Measurements from ENCODE around the gene HPSE.

Gene HPSE

GRCh38 chr4:83334425-83335241 lies at the start of gene HPSE:
HPSE (minus strand) TSS chr4:83334848; CDS start chr4:83334782, 66 bp downstream.
- DNase-seq (ENCODE audit: low read depth, low spot score), result peak; percentile 45

GRCh38 chr4:83382850-83383249 lies 48.2 kb upstream of the HPSE start:
- DNase-seq (ENCODE audit: low read depth, low spot score), result no peak

GRCh38 chr4:83381173-83381572 lies 46.5 kb upstream of the HPSE start:
- no peak for DNase-seq (ENCODE audit: low read depth, low spot score)

- no peak for DNase-seq (ENCODE audit: low read depth, low spot score)
These were observed 43.8 kb upstream of the HPSE start for GRCh38 chr4:83378419-83378818.

- DNase-seq (ENCODE audit: low read depth, low spot score), result no peak
These were observed 38.3 kb upstream of the HPSE start for GRCh38 chr4:83372931-83373330.

GRCh38 chr4:83371936-83372335 lies 37.3 kb upstream of the HPSE start:
- no peak for DNase-seq (ENCODE audit: low read depth, low spot score)

GRCh38 chr4:83371235-83371634 lies 36.6 kb upstream of the HPSE start:
- DNase-seq (ENCODE audit: low read depth, low spot score), result no peak

GRCh38 chr4:83370640-83370906 lies 35.9 kb upstream of the HPSE start:
- DNase-seq (ENCODE audit: low read depth, low spot score), result no peak

GRCh38 chr4:83369831-83370639 lies 35.4 kb upstream of the HPSE start:
- DNase-seq (ENCODE audit: low read depth, low spot score), result no peak

GRCh38 chr4:83364312-83364711 lies 29.7 kb upstream of the HPSE start:
- no peak for DNase-seq (ENCODE audit: low read depth, low spot score)

GRCh38 chr4:83362492-83363329 lies 28.1 kb upstream of the HPSE start:
- no peak for DNase-seq (ENCODE audit: low read depth, low spot score)

- peak; percentile 71 for DNase-seq (ENCODE audit: low read depth, low spot score)
These were observed 26.9 kb upstream of the HPSE start for GRCh38 chr4:83361416-83362103.

- no peak for DNase-seq (ENCODE audit: low read depth, low spot score)
These were observed 25.4 kb upstream of the HPSE start for GRCh38 chr4:83360018-83360417.

GRCh38 chr4:83358410-83358809 lies 23.8 kb upstream of the HPSE start:
- no peak for DNase-seq (ENCODE audit: low read depth, low spot score)

- DNase-seq (ENCODE audit: low read depth, low spot score), result no peak
These were observed 22.4 kb upstream of the HPSE start for GRCh38 chr4:83356899-83357661.

- no peak for DNase-seq (ENCODE audit: low read depth, low spot score)
These were observed 18.9 kb upstream of the HPSE start for GRCh38 chr4:83353516-83353915.

GRCh38 chr4:83348074-83348473 lies 13.4 kb upstream of the HPSE start:
- no peak for DNase-seq (ENCODE audit: low read depth, low spot score)

- no peak for DNase-seq (ENCODE audit: low read depth, low spot score)
These were observed 7.8 kb upstream of the HPSE start for GRCh38 chr4:83342476-83342875.

GRCh38 chr4:83340692-83341343 lies 6.2 kb upstream of the HPSE start:
- DNase-seq (ENCODE audit: low read depth, low spot score), result no peak

- DNase-seq (ENCODE audit: low read depth, low spot score), result no peak
These were observed 4.9 kb upstream of the HPSE start for GRCh38 chr4:83339573-83339972.

All from iPS DF 19.7 (cell line).